PC-3 (cell line): ENCODE data around the gene DDC. TPM values are rescaled to one million over a fixed set of nuclear protein-coding genes. Genes with fewer than 3 reads are reported as not detected.

Experiments used
- ATAC-seq: fragments of 200-7000 bp; cut with Tn5 transposase; 2 replicates; pipeline ENCODE4 v1.9.1; 2020; ENCODE audit warnings: mild to moderate bottlenecking, moderate library complexity
- BruUV-seq: library from RNA; stranded (reverse); fragments of 400-500 nt; replicated peaks from 2 replicates; lab custom pipeline; 2021; lab: Mats Ljungman, UMichigan
- CTCF ChIA-PET: fragments of 300-600 bp; sonication (Branson Sonifier 250); formaldehyde crosslinking; loops from one replicate; lab custom pipeline; 2022; ENCODE audit warnings: antibody characterized with exemption; lab: Charles Lee
- POLR2A ChIA-PET: fragments of 300-600 bp; sonication (Branson Sonifier 250); formaldehyde crosslinking; loops from one replicate; lab custom pipeline; 2022; ENCODE audit warnings: antibody characterized with exemption; ENCODE audit not compliant: unreplicated experiment; lab: Charles Lee
- DNase-seq: peaks from one replicate; pipeline ENCODE4 v3.0.0-alpha.2; 2015
- H2AFZ ChIP-seq: fragments of 300-600 bp; sonication (generic); 2 replicates; pipeline ENCODE4 v1.6.0; 2016; ENCODE audit warnings: antibody characterized with exemption, low read length
- H3F3A ChIP-seq: fragments of 300-600 bp; sonication (generic); one replicate; pipeline ENCODE4 v1.6.0; 2017; ENCODE audit warnings: antibody characterized with exemption, low read length, control low read depth, mild to moderate bottlenecking; ENCODE audit not compliant: unreplicated experiment
- H3K27ac ChIP-seq: fragments of 300-600 bp; sonication (generic); 2 replicates; pipeline ENCODE4 v1.5.1; 2016; ENCODE audit warnings: mild to moderate bottlenecking, low read length
- H3K27me3 ChIP-seq: fragments of 300-600 bp; sonication (generic); 2 replicates; pipeline ENCODE4 v1.6.1; 2016; ENCODE audit warnings: low read length, mixed read lengths
- H3K36me3 ChIP-seq: fragments of 300-600 bp; sonication (generic); 2 replicates; pipeline ENCODE4 v1.6.1; 2016; ENCODE audit warnings: low read depth, mixed run types, low read length, mixed read lengths
- H3K4me1 ChIP-seq: fragments of 300-600 bp; sonication (generic); 2 replicates; pipeline ENCODE4 v1.5.1; 2016; ENCODE audit warnings: low read length; ENCODE audit not compliant: insufficient read depth
- H3K4me2 ChIP-seq: fragments of 300-600 bp; sonication (generic); 2 replicates; pipeline ENCODE4 v1.6.0; 2016; ENCODE audit warnings: low read length
- H3K4me3 ChIP-seq: fragments of 300-600 bp; sonication (generic); 2 replicates; pipeline ENCODE4 v1.5.1; 2016; ENCODE audit warnings: mild to moderate bottlenecking, low read length, mixed read lengths
- H3K79me2 ChIP-seq: fragments of 300-600 bp; sonication (generic); 2 replicates; pipeline ENCODE4 v1.6.1; 2017; ENCODE audit warnings: low read length, mixed read lengths
- H3K9ac ChIP-seq: fragments of 300-600 bp; sonication (generic); 2 replicates; pipeline ENCODE4 v1.6.0; 2016; ENCODE audit warnings: mild to moderate bottlenecking, low read length
- H3K9me2 ChIP-seq: fragments of 300-600 bp; sonication (generic); replicated peaks from 2 replicates; pipeline ENCODE4 v1.6.1; 2016; ENCODE audit warnings: mixed run types, low read length, mixed read lengths
- H3K9me3 ChIP-seq: fragments of 300-600 bp; sonication (generic); 2 replicates; pipeline ENCODE4 v1.6.1; 2016; ENCODE audit warnings: low read length, mixed read lengths
- H4K20me1 ChIP-seq: fragments of 300-600 bp; sonication (generic); 2 replicates; pipeline ENCODE4 v1.6.1; 2016; ENCODE audit warnings: low read length, mixed read lengths
- CTCF ChIP-seq: fragments of 300-600 bp; sonication (generic); conservative IDR thresholded peaks from 2 replicates; pipeline ENCODE4 v1.5.1; 2017; ENCODE audit warnings: antibody characterized with exemption, low read depth, mild to moderate bottlenecking, low read length
- EZH2 ChIP-seq: fragments of 300-600 bp; sonication (generic); IDR thresholded peaks from one replicate; pipeline ENCODE4 v1.6.1; 2017; ENCODE audit warnings: antibody characterized with exemption, mild to moderate bottlenecking, low read length; ENCODE audit not compliant: unreplicated experiment
- EZH2phosphoT487 ChIP-seq: fragments of 300-600 bp; sonication (generic); IDR thresholded peaks from 2 replicates; pipeline ENCODE4 v1.6.1; 2018; ENCODE audit warnings: mild to moderate bottlenecking, antibody characterized with exemption, low read length, borderline replicate concordance
- intact Hi-C: fragments of 100-400 bp; cut with micrococcal nuclease; formaldehyde crosslinking; loops from 2 replicates; pipeline ENCODE4 v1.9.0; 2023
- total RNA-seq: library from RNA; depleted of rRNA; stranded (reverse); fragments of >200 nt; gene quantifications from 2 replicates; pipeline ENCODE4 v1.2.3, GENCODE V29; 2014

Gene DDC
- total RNA-seq, 1 experiment from 2014 or later: not detected

- POLR2A ChIA-PET: no interaction called here
- TF ChIP-seq EZH2: no peak
- TF ChIP-seq CTCF: no peak
- TF ChIP-seq EZH2phosphoT487: no peak
- no peak overlapping the region for H3K4me3 ChIP-seq
- H3K4me1 ChIP-seq: no peaks in the 10 kb centered on the region
- intact Hi-C loops: no loop called here
- no peaks in the 10 kb centered on the region for H3K9me2 ChIP-seq
- DNase-seq: no peak
- H3F3A ChIP-seq: no peaks in the 10 kb centered on the region
- no peak overlapping the region for H2AFZ ChIP-seq
- no peak for ATAC-seq
- CTCF ChIA-PET: no interaction called here
- no peaks in the 10 kb centered on the region for H4K20me1 ChIP-seq
- no peaks in the 10 kb centered on the region for H3K9me3 ChIP-seq
- H3K79me2 ChIP-seq: no peaks in the 10 kb centered on the region
- H3K27ac ChIP-seq: no peak overlapping the region
- H3K9ac ChIP-seq: no peak overlapping the region
- no peak overlapping the region for H3K4me2 ChIP-seq
- H3K27me3 ChIP-seq: no peaks in the 10 kb centered on the region
- H3K36me3 ChIP-seq: no peaks in the 10 kb centered on the region
- no TSS peak for BruUV-seq
Measured at GRCh38 chr7:50488379-50488778, 76.8 kb downstream of the DDC start.

GRCh38 chr7:50486512-50486911, 78.7 kb downstream of the DDC start:
- Histone ChIP-seq H4K20me1 (no peaks in the 10 kb centered on the region), H3K36me3 (no peaks in the 10 kb centered on the region), H3K4me1 (no peaks in the 10 kb centered on the region), H2AFZ (no peak overlapping the region), H3K4me3 (no peak overlapping the region), H3F3A (no peaks in the 10 kb centered on the region), H3K27ac (no peak overlapping the region), H3K9me2 (no peaks in the 10 kb centered on the region), H3K9me3 (no peaks in the 10 kb centered on the region), H3K27me3 (no peaks in the 10 kb centered on the region), H3K9ac (no peak overlapping the region), H3K79me2 (no peaks in the 10 kb centered on the region), H3K4me2 (no peak overlapping the region)
- ATAC-seq (no peak), DNase-seq (no peak)
- CTCF ChIA-PET: no interaction called here
- BruUV-seq: no TSS peak
- TF ChIP-seq EZH2phosphoT487 (no peak), CTCF (no peak), EZH2 (no peak)
- intact Hi-C loops: no loop called here
- POLR2A ChIA-PET: no interaction called here

GRCh38 chr7:50481867-50482266, 83.3 kb downstream of the DDC start:
- CTCF ChIA-PET: no interaction called here

More at GRCh38 chr7:50481867-50482266, 83.3 kb downstream of the DDC start:
- POLR2A ChIA-PET: no interaction called here
- no peak overlapping the region for H3K27ac ChIP-seq
- no peaks in the 10 kb centered on the region for H3K9me3 ChIP-seq
- no peaks in the 10 kb centered on the region for H3K4me1 ChIP-seq
- no peaks in the 10 kb centered on the region for H3F3A ChIP-seq
- no peak for ATAC-seq
- no peaks in the 10 kb centered on the region for H4K20me1 ChIP-seq
- H3K36me3 ChIP-seq: no peaks in the 10 kb centered on the region
- H3K4me2 ChIP-seq: no peak overlapping the region
- BruUV-seq: no TSS peak
- no peaks in the 10 kb centered on the region for H3K27me3 ChIP-seq
- intact Hi-C loops: no loop called here
- no peak overlapping the region for H2AFZ ChIP-seq
- H3K79me2 ChIP-seq: no peaks in the 10 kb centered on the region
- no peak overlapping the region for H3K9ac ChIP-seq
- TF ChIP-seq EZH2 (no peak), EZH2phosphoT487 (no peak), CTCF (no peak; the same call in 1 of the 2 replicates)
- H3K4me3 ChIP-seq: no peak overlapping the region
- DNase-seq: no peak
- H3K9me2 ChIP-seq: no peaks in the 10 kb centered on the region
